Activated naive CD4-positive, alpha-beta T cell treated with anti-CD3 and anti-CD28 coated beads, Interleukin-2, amount 50 U/mL, for 24 hours (primary cell): ENCODE measurements around the gene MGAT4D.
"Not testable (repeated sequence)": the region's sequence is repeated elsewhere in the genome, so short reads cannot be mapped to it uniquely, and the experiment has no call there.

Source experiments
- H3K27ac Mint-ChIP-seq: one replicate; pipeline ENCODE4 v1.8.0; 2021; ENCODE audit warnings: mild to moderate bottlenecking, mixed read lengths
- H3K27me3 Mint-ChIP-seq: one replicate; pipeline ENCODE4 v1.8.0; 2021; ENCODE audit warnings: mixed read lengths
- H3K36me3 Mint-ChIP-seq: one replicate; pipeline ENCODE4 v1.8.0; 2021; ENCODE audit warnings: mixed read lengths
- H3K4me1 Mint-ChIP-seq: one replicate; pipeline ENCODE4 v1.8.0; 2021; ENCODE audit warnings: mixed read lengths
- H3K4me3 Mint-ChIP-seq: one replicate; pipeline ENCODE4 v1.8.0; 2021; ENCODE audit warnings: mild to moderate bottlenecking, mixed read lengths
- H3K9me3 Mint-ChIP-seq: one replicate; pipeline ENCODE4 v1.8.0; 2021; ENCODE audit warnings: mixed read lengths

Gene MGAT4D

GRCh38 chr4:140497747-140498636, at the start of gene MGAT4D:
TSS of gene MGAT4D (minus strand) at chr4:140498293. CDS start at chr4:140498222, 71 bp downstream.
- no peaks in the 10 kb centered on the region for H3K9me3 Mint-ChIP-seq
- H3K4me3 Mint-ChIP-seq, result peak within 1 kb of the TSS; percentile 71
- H3K4me1 Mint-ChIP-seq, result peaks cover 12% of the 10 kb centered on the region
- no peaks in the 10 kb centered on the region for H3K36me3 Mint-ChIP-seq
- peaks cover 43% of the 10 kb centered on the region for H3K27me3 Mint-ChIP-seq
- no peak within 1 kb of the TSS for H3K27ac Mint-ChIP-seq

- no peaks in the 10 kb centered on the region for H3K27me3 Mint-ChIP-seq
- H3K9me3 Mint-ChIP-seq, result no peaks in the 10 kb centered on the region
- no peak overlapping the region for H3K4me3 Mint-ChIP-seq
- H3K4me1 Mint-ChIP-seq, result no peaks in the 10 kb centered on the region
- H3K27ac Mint-ChIP-seq, result no peak overlapping the region
- H3K36me3 Mint-ChIP-seq, result peaks cover 16% of the 10 kb centered on the region
These were observed 35.9 kb upstream of the MGAT4D start for GRCh38 chr4:140533951-140534480.

- Mint-ChIP-seq H3K9me3 (no peaks in the 10 kb centered on the region), H3K4me3 (no peak overlapping the region), H3K4me1 (peaks cover 22% of the 10 kb centered on the region), H3K27me3 (no peaks in the 10 kb centered on the region), H3K27ac (no peak overlapping the region), H3K36me3 (peaks cover 19% of the 10 kb centered on the region)
These were observed 31.3 kb upstream of the MGAT4D start for GRCh38 chr4:140529434-140529833.

- Mint-ChIP-seq H3K4me3 (peak within 1 kb of the TSS; percentile 86), H3K9me3 (no peaks in the 10 kb centered on the region), H3K27ac (peak within 1 kb of the TSS; percentile 88), H3K4me1 (peaks cover 32% of the 10 kb centered on the region), H3K36me3 (peaks cover 15% of the 10 kb centered on the region), H3K27me3 (no peaks in the 10 kb centered on the region)
These were observed 26.0 kb upstream of the MGAT4D start, which contains the start of gene ELMOD2 for GRCh38 chr4:140523857-140524742. TSS of gene ELMOD2 (plus strand) at chr4:140524168. CDS start at chr4:140525429, 1,261 bp downstream.

- H3K27me3 Mint-ChIP-seq, result no peaks in the 10 kb centered on the region
- H3K27ac Mint-ChIP-seq, result peak overlapping the region; percentile 88
- H3K4me3 Mint-ChIP-seq, result peak overlapping the region; percentile 86
- H3K36me3 Mint-ChIP-seq, result peaks cover 15% of the 10 kb centered on the region
- no peaks in the 10 kb centered on the region for H3K9me3 Mint-ChIP-seq
- peaks cover 32% of the 10 kb centered on the region for H3K4me1 Mint-ChIP-seq
These were observed 25.3 kb upstream of the MGAT4D start for GRCh38 chr4:140523370-140523856.

- no peak overlapping the region for H3K4me3 Mint-ChIP-seq
- H3K36me3 Mint-ChIP-seq, result no peaks in the 10 kb centered on the region
- H3K4me1 Mint-ChIP-seq, result no peaks in the 10 kb centered on the region
- no peak overlapping the region for H3K27ac Mint-ChIP-seq
- peaks cover 3% of the 10 kb centered on the region for H3K27me3 Mint-ChIP-seq
- H3K9me3 Mint-ChIP-seq, result no peaks in the 10 kb centered on the region
These were observed 17.3 kb upstream of the MGAT4D start for GRCh38 chr4:140515423-140515822.

GRCh38 chr4:140513765-140514164, 15.7 kb upstream of the MGAT4D start:
- H3K27ac Mint-ChIP-seq, H3K36me3 Mint-ChIP-seq, H3K9me3 Mint-ChIP-seq, H3K4me3 Mint-ChIP-seq, H3K4me1 Mint-ChIP-seq: not testable (repeated sequence)
- peaks cover 15% of the 10 kb centered on the region for H3K27me3 Mint-ChIP-seq

- H3K9me3 Mint-ChIP-seq, result no peaks in the 10 kb centered on the region
- no peaks in the 10 kb centered on the region for H3K4me1 Mint-ChIP-seq
- no peak overlapping the region for H3K27ac Mint-ChIP-seq
- H3K36me3 Mint-ChIP-seq, result no peaks in the 10 kb centered on the region
- H3K4me3 Mint-ChIP-seq, result no peak overlapping the region
- H3K27me3 Mint-ChIP-seq, result peaks cover 40% of the 10 kb centered on the region
These were observed 6.2 kb upstream of the MGAT4D start for GRCh38 chr4:140504261-140504660.

GRCh38 chr4:140499391-140499790, 1.3 kb upstream of the MGAT4D start:
- H3K36me3 Mint-ChIP-seq, result no peaks in the 10 kb centered on the region
- peaks cover 46% of the 10 kb centered on the region for H3K27me3 Mint-ChIP-seq
- H3K27ac Mint-ChIP-seq, result no peak overlapping the region
- no peak overlapping the region for H3K4me3 Mint-ChIP-seq
- H3K4me1 Mint-ChIP-seq, result peaks cover 12% of the 10 kb centered on the region
- no peaks in the 10 kb centered on the region for H3K9me3 Mint-ChIP-seq

- Mint-ChIP-seq H3K27ac (no peak overlapping the region), H3K4me1 (peaks cover 12% of the 10 kb centered on the region), H3K36me3 (no peaks in the 10 kb centered on the region), H3K4me3 (peak overlapping the region; percentile 71), H3K27me3 (peaks cover 45% of the 10 kb centered on the region), H3K9me3 (no peaks in the 10 kb centered on the region)
These were observed 717 bp downstream of the MGAT4D start for GRCh38 chr4:140497405-140497746.

GRCh38 chr4:140485939-140486338, 12.2 kb downstream of the MGAT4D start:
- peaks cover 1% of the 10 kb centered on the region for H3K36me3 Mint-ChIP-seq
- no peak overlapping the region for H3K4me3 Mint-ChIP-seq
- H3K4me1 Mint-ChIP-seq, result no peaks in the 10 kb centered on the region
- peaks cover 7% of the 10 kb centered on the region for H3K9me3 Mint-ChIP-seq
- no peak overlapping the region for H3K27ac Mint-ChIP-seq
- peaks cover 11% of the 10 kb centered on the region for H3K27me3 Mint-ChIP-seq

- H3K36me3 Mint-ChIP-seq, result peaks cover 1% of the 10 kb centered on the region
- no peaks in the 10 kb centered on the region for H3K4me1 Mint-ChIP-seq
These were observed 14.6 kb downstream of the MGAT4D start for GRCh38 chr4:140483445-140483844.

GRCh38 chr4:140472156-140472555, 25.9 kb downstream of the MGAT4D start:
- H3K9me3 Mint-ChIP-seq, result no peaks in the 10 kb centered on the region
- H3K36me3 Mint-ChIP-seq, result no peaks in the 10 kb centered on the region
- H3K27ac Mint-ChIP-seq, result no peak overlapping the region
- no peaks in the 10 kb centered on the region for H3K4me1 Mint-ChIP-seq
- peaks cover 9% of the 10 kb centered on the region for H3K27me3 Mint-ChIP-seq
- no peak overlapping the region for H3K4me3 Mint-ChIP-seq

More at GRCh38 chr4:140483445-140483844, 14.6 kb downstream of the MGAT4D start:
- peaks cover 7% of the 10 kb centered on the region for H3K9me3 Mint-ChIP-seq
- no peak overlapping the region for H3K4me3 Mint-ChIP-seq
- no peak overlapping the region for H3K27ac Mint-ChIP-seq
- peaks cover 12% of the 10 kb centered on the region for H3K27me3 Mint-ChIP-seq

GRCh38 chr4:140469791-140470733, 28.0 kb downstream of the MGAT4D start:
- Mint-ChIP-seq H3K36me3 (no peaks in the 10 kb centered on the region), H3K9me3 (no peaks in the 10 kb centered on the region), H3K4me1 (no peaks in the 10 kb centered on the region), H3K27ac (no peak overlapping the region), H3K27me3 (peaks cover 8% of the 10 kb centered on the region), H3K4me3 (no peak overlapping the region)
